ENCODE results near the gene BACH2. TPM values are rescaled to one million over a fixed set of nuclear protein-coding genes. Genes with fewer than 3 reads are reported as not detected.
A peak's percentile ranks its signal among the peaks of the same experiment; 100 is the strongest.

BACH2 gene
- total and polyA plus RNA-seq, 2 of the 4 experiments (the other 2 are of a cell fraction) = 1.3 to 1.4 TPM

DNA sequence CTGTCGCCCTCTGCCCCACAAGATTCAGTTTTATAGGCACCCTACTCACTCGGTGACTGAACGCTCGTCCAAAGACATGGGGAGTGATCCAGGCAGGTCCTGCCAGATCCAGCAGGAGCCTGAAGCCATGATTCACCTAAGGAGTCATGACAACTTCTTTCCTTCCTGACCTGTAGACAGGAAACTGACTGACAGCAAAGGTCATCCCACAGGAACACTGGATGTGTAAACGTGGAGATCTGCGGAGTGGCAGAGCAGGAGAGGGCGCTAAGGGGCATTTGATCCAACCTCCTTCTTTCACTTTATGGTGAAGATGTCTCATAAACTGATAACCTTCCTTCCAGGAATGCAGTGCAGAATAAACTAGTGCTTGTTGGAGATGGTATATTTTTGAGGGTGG is 210.1 kb downstream of the BACH2 start:
- Histone ChIP-seq H2AFZ (replicated peaks; ENCODE audit: low read length, poor library complexity) (no peak overlapping the region), H3K23ac (ENCODE audit: low read depth, low read length) (no peak overlapping the region), H3K4me2 (ENCODE audit: low read depth, low read length) (no peak overlapping the region), H3K14ac (replicated peaks; ENCODE audit: low read depth, low read length) (peak overlapping the region; percentile 9; the same call in 1 of the 2 replicates), H4K20me1 (ENCODE audit: insufficient read depth, low read length) (no peaks in the 10 kb centered on the region), H3K9me1 (ENCODE audit: insufficient read depth, low read length) (no peaks in the 10 kb centered on the region), H3K79me1 (ENCODE audit: low read depth in 1 of 2, low read length in 2 of 2) (no peaks in the 10 kb centered on the region), H4K5ac (ENCODE audit: low read depth, low read length) (no peak overlapping the region), H3K4me3 (ENCODE audit: insufficient read depth, low read depth, low read length) (no peak overlapping the region), H2BK20ac (ENCODE audit: low read depth, low read length) (no peak overlapping the region), H3K27me3 (ENCODE audit: control insufficient read depth, insufficient read depth, low read length) (no peaks in the 10 kb centered on the region), H2BK15ac (ENCODE audit: low read depth, low read length) (peak overlapping the region; percentile 70; the same call in 1 of the 3 replicates), H2BK120ac (ENCODE audit: low read depth, low read length) (no peak overlapping the region), H3K9me3 (ENCODE audit: control insufficient read depth, insufficient read depth, low read length) (no peaks in the 10 kb centered on the region), H4K91ac (ENCODE audit: insufficient read depth, low read depth, low read length) (no peak overlapping the region), H3K18ac (ENCODE audit: low read depth, low read length) (no peak overlapping the region), H4K8ac (ENCODE audit: low read depth in 2 of 2, low read length in 2 of 2) (no peak overlapping the region), H2AK9ac (replicated peaks; ENCODE audit: low read depth, low read length, poor library complexity) (no peak overlapping the region), H3K56ac (ENCODE audit: extremely low read depth, insufficient read depth, low read length) (no peak overlapping the region), H2AK5ac (ENCODE audit: low read depth, low read length) (peak overlapping the region; percentile 70), H3K4me1 (ENCODE audit: control insufficient read depth, insufficient read depth, low read length) (peaks cover 2% of the 10 kb centered on the region), H2BK5ac (ENCODE audit: low read depth, low read length, poor library complexity, severe bottlenecking) (no peak overlapping the region), H3K27ac (ENCODE audit: insufficient read depth, low read length) (no peak overlapping the region), H3K9ac (ENCODE audit: low read depth, low read length) (no peak overlapping the region), H3K36me3 (ENCODE audit: control insufficient read depth, insufficient read depth, low read length) (no peaks in the 10 kb centered on the region), H3K4ac (ENCODE audit: low read depth, low read length) (no peak overlapping the region)
- no CpG with 5 or more reads among the region's 7 CpGs for WGBS, 2 experiments (ENCODE audit: extremely low coverage in 2 of 2, insufficient read length in 1 of 2)
- no peak for ATAC-seq (ENCODE audit: low read depth)
- dilution Hi-C loops (cut with HindIII; ENCODE audit: low sequenced_read_pairs, unreplicated experiment) = no loop called here
- BruUV-seq (replicated peaks) = no TSS peak
- TF ChIP-seq MXI1 (IDR thresholded peaks at IDR 0.05; ENCODE audit: borderline replicate concordance, low read depth, low read length) (no peak), SMC3 (IDR thresholded peaks at IDR 0.05; ENCODE audit: low read depth, low read length) (no peak), RCOR1 (IDR thresholded peaks at IDR 0.05; ENCODE audit: insufficient replicate concordance, low read length) (no peak), RFX5 (IDR thresholded peaks at IDR 0.05; ENCODE audit: low read depth, low read length) (no peak), NFE2L2 (IDR thresholded peaks at IDR 0.05; ENCODE audit: low read depth, low read length) (no peak), RAD21 (IDR thresholded peaks at IDR 0.05; ENCODE audit: low read length) (no peak), FOS (IDR thresholded peaks at IDR 0.05; ENCODE audit: low read depth, low read length) (no peak), MAZ (IDR thresholded peaks at IDR 0.05; ENCODE audit: borderline replicate concordance, low read depth, low read length) (no peak), BHLHE40 (IDR thresholded peaks at IDR 0.05; ENCODE audit: low read depth, low read length) (no peak), CHD1 (IDR thresholded peaks at IDR 0.05; ENCODE audit: low read depth, low read length) (no peak), MAFK (IDR thresholded peaks at IDR 0.05; ENCODE audit: low read depth, low read length) (no peak), USF2 (IDR thresholded peaks at IDR 0.05; ENCODE audit: low read depth, low read length) (no peak), CEBPB (IDR thresholded peaks at IDR 0.05; ENCODE audit: low read depth, low read length) (no peak)
- TF ChIP-seq, protein P1, sequence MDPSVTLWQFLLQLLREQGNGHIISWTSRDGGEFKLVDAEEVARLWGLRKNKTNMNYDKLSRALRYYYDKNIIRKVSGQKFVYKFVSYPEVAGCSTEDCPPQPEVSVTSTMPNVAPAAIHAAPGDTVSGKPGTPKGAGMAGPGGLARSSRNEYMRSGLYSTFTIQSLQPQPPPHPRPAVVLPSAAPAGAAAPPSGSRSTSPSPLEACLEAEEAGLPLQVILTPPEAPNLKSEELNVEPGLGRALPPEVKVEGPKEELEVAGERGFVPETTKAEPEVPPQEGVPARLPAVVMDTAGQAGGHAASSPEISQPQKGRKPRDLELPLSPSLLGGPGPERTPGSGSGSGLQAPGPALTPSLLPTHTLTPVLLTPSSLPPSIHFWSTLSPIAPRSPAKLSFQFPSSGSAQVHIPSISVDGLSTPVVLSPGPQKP (IDR thresholded peaks at IDR 0.05; ENCODE audit: borderline replicate concordance, low read depth, low read length) = no peak
- in situ Hi-C loops (cut with MboI; ENCODE audit: low sequenced_read_pairs) = no loop called here
- ChIA-PET CTCF (no interaction called here), POLR2A (ENCODE audit: unreplicated experiment) (no interaction called here)
- peak; percentile 54 for DNase-seq
- intact Hi-C loops (cut with micrococcal nuclease) = no loop called here
